ENCODE data around the gene KDF1. TPM values are rescaled to one million over a fixed set of nuclear protein-coding genes. Genes with fewer than 3 reads are reported as not detected.

Gene KDF1
- total RNA-seq, 4 donors from 2014 or later: 0.28 to 0.50 TPM; not detected in 2

GRCh38 chr1:26907071-26907917 lies 53.0 kb downstream of the KDF1 start:
- TF ChIP-seq CTCF (IDR thresholded peaks at IDR 0.05): no peak
- no peak for ATAC-seq (ENCODE audit: low FRiP score)
- no peak for DNase-seq (ENCODE audit: low spot score)

GRCh38 chr1:26900815-26901511 lies 59.3 kb downstream of the KDF1 start:
- no peak for DNase-seq (ENCODE audit: low spot score)
- no peak for TF ChIP-seq CTCF (IDR thresholded peaks at IDR 0.05)
- no peak for ATAC-seq (ENCODE audit: low FRiP score)

- no peak for TF ChIP-seq CTCF (IDR thresholded peaks at IDR 0.05)
- DNase-seq (ENCODE audit: low spot score): peak; percentile 96
- peak; percentile 77 for ATAC-seq (ENCODE audit: low FRiP score)
Observed at GRCh38 chr1:26900001-26900814, 60.1 kb downstream of the KDF1 start, which contains the start of gene GPATCH3. Gene GPATCH3, minus strand, starts transcription at chr1:26900467. Its CDS starts 25 bp downstream, at chr1:26900442.

Other genes starting within 250 kb of the KDF1 start
- 10 to 100 TPM in 3 of 4 donors, 1 to 10 TPM in 1; 7.9 to 17.1 (median 16.5) TPM for gene PIGV, start 172.5 kb downstream of the KDF1 start, total RNA-seq
- 10 to 100 TPM; 27.4 to 81.1 (median 33.5) TPM for gene ZDHHC18, start 133.8 kb downstream of the KDF1 start, total RNA-seq
- gene SFN, start 97.3 kb downstream of the KDF1 start, total RNA-seq: 1 to 10 TPM in 2 of 4 donors, under 1 TPM in 1, not detected in 1; 0.38 to 4.9 (median 1.9) TPM
- gene GPN2, start 70.2 kb downstream of the KDF1 start, total RNA-seq: 10 to 100 TPM in 3 of 4 donors, 1 to 10 TPM in 1; 9.4 to 18.0 (median 11.0) TPM
- 10 to 100 TPM in 2 of 4 donors, 1 to 10 TPM in 2; 5.4 to 13.6 (median 10.6) TPM for gene GPATCH3, start 60.0 kb downstream of the KDF1 start, total RNA-seq
- gene NR0B2, start 46.5 kb downstream of the KDF1 start, total RNA-seq: not detected
- 10 to 100 TPM; 35.5 to 53.7 (median 44.5) TPM for gene NUDC, start 38.7 kb downstream of the KDF1 start, total RNA-seq
- gene TRNP1, start 33.2 kb upstream of the KDF1 start, total RNA-seq: 10 to 100 TPM in 3 of 4 donors, 1 to 10 TPM in 1; 7.1 to 24.6 (median 15.2) TPM
- 10 to 100 TPM in 2 of 4 donors, 1 to 10 TPM in 2; 2.4 to 16.1 (median 10.4) TPM for gene TENT5B, start 52.4 kb upstream of the KDF1 start, total RNA-seq
- gene SLC9A1, start 194.7 kb upstream of the KDF1 start, total RNA-seq: 10 to 100 TPM in 2 of 4 donors, 1 to 10 TPM in 2; 6.1 to 12.0 (median 10.0) TPM

Measured in omental fat pad (tissue), 4 donors.